Left hindlimb (tissue), 1 donor: Measurements from ENCODE around the gene SLC33A1.

Experiments used
- DNase-seq: peaks from one replicate; pipeline ENCODE4 v3.0.0-alpha.2; 2018

The SLC33A1 gene

GRCh38 chr3:155790272-155790925 is 63.8 kb downstream of the SLC33A1 start:
- no peak for DNase-seq

GRCh38 chr3:155785662-155786295 is 68.4 kb downstream of the SLC33A1 start:
- DNase-seq = no peak

GRCh38 chr3:155782390-155782953 is 71.8 kb downstream of the SLC33A1 start:
- DNase-seq = no peak

GRCh38 chr3:155780291-155780690 is 73.9 kb downstream of the SLC33A1 start:
- no peak for DNase-seq

- no peak for DNase-seq
Observed at GRCh38 chr3:155778462-155778861, 75.8 kb downstream of the SLC33A1 start.

GRCh38 chr3:155772801-155773200 is 81.4 kb downstream of the SLC33A1 start:
- no peak for DNase-seq

- no peak for DNase-seq
Observed at GRCh38 chr3:155771126-155771525, 83.1 kb downstream of the SLC33A1 start.
